H1 (cell line): ENCODE measurements around the gene BIVM. TPM values are rescaled to one million over a fixed set of nuclear protein-coding genes. Genes with fewer than 3 reads are reported as not detected.

Experiments
- CREB1 ChIP-seq: IDR thresholded peaks from 2 replicates; pipeline ENCODE4 v1.6.1; 2012; ENCODE audit warnings: inconsistent platforms
- CTBP2 ChIP-seq: IDR thresholded peaks from 2 replicates; pipeline ENCODE4 v1.7.0; 2011; ENCODE audit warnings: borderline replicate concordance, mild to moderate bottlenecking, moderate library complexity, mixed read lengths, low read length; ENCODE audit not compliant: insufficient read depth, insufficient read length
- MAX ChIP-seq: IDR thresholded peaks from 2 replicates; pipeline ENCODE4 v1.6.1; 2012; ENCODE audit warnings: inconsistent platforms
- polyA plus RNA-seq, 7 experiments: library from polyadenylated mRNA; depleted of rRNA in 3 of 7; stranded (reverse) in 5 of 7; unstranded in 2 of 7; fragments of >200 nt in 5 of 7; fragments of 200-250 nt in 2 of 7; gene quantifications; 1 replicate in 5 of 7; 2 replicates in 1 of 7; 4 replicates in 1 of 7; pipeline versions ENCODE4 v1.2.1 to v1.2.3, GENCODE V29; 2011 to 2013; ENCODE audit warnings: missing spikeins in 2 of 7, mixed read lengths in 2 of 7
- total RNA-seq: library from RNA; stranded (reverse); fragmentation: NEBNext Ultra II Directional; extraction: Animal tissue kit (Norgen Biotek cat#: 25700); gene quantifications from 2 replicates; pipeline ENCODE4 v1.2.1, GENCODE V29; 2021

Gene BIVM
- total and polyA plus RNA-seq, 2 of the 8 experiments (the other 6 are each of a cell fraction or from before 2014, with no cell fraction given): 1.8 to 5.5 TPM

- TF ChIP-seq CTBP2 (no peak), MAX (no peak), CREB1 (no peak)
These were observed 37.6 kb downstream of the BIVM start (continued) for GRCh38 chr13:102836471-102836870.
